H9 (cell line): ENCODE measurements around the gene LRRK1. TPM values are rescaled to one million over a fixed set of nuclear protein-coding genes. Genes with fewer than 3 reads are reported as not detected.

ENCODE experiments used
- DNase-seq: peaks from one replicate; pipeline ENCODE4 v3.0.0-alpha.2; 2017
- H2AFZ ChIP-seq: one replicate; pipeline ENCODE4 v1.6.1; 2013; ENCODE audit warnings: mild to moderate bottlenecking, low read length, control low read depth, moderate library complexity
- H2AK5ac ChIP-seq: 2 replicates; pipeline ENCODE4 v1.6.1; 2013; ENCODE audit warnings: low read length, control low read depth, mixed read lengths; ENCODE audit not compliant: insufficient read length
- H2BK120ac ChIP-seq: one replicate; pipeline ENCODE4 v1.6.1; 2013; ENCODE audit warnings: low read depth, mild to moderate bottlenecking, low read length, control low read depth, inconsistent platforms; ENCODE audit not compliant: poor library complexity, severe bottlenecking
- H2BK12ac ChIP-seq: 2 replicates; pipeline ENCODE4 v1.6.1; 2013; ENCODE audit warnings: low read length, control low read depth, mixed read lengths, low read depth; ENCODE audit not compliant: insufficient read length
- H2BK15ac ChIP-seq: 2 replicates; pipeline ENCODE4 v1.6.1; 2013; ENCODE audit warnings: low read depth, low read length, control low read depth
- H2BK20ac ChIP-seq: one replicate; pipeline ENCODE4 v1.6.1; 2013; ENCODE audit warnings: low read depth, mild to moderate bottlenecking, low read length, control low read depth, inconsistent platforms; ENCODE audit not compliant: poor library complexity, severe bottlenecking
- H2BK5ac ChIP-seq: 2 replicates; pipeline ENCODE4 v1.6.1; 2013; ENCODE audit warnings: low read length, control low read depth, mixed read lengths; ENCODE audit not compliant: insufficient read length
- H3K14ac ChIP-seq: 2 replicates; pipeline ENCODE4 v1.6.1; 2013; ENCODE audit warnings: low read length, control low read depth; ENCODE audit not compliant: insufficient read depth
- H3K18ac ChIP-seq: 2 replicates; pipeline ENCODE4 v1.6.1; 2013; ENCODE audit warnings: low read depth, mild to moderate bottlenecking, mixed read lengths, low read length, control low read depth; ENCODE audit not compliant: insufficient read length
- H3K23ac ChIP-seq: 2 replicates; pipeline ENCODE4 v1.6.1; 2013; ENCODE audit warnings: low read length, control low read depth, mixed read lengths, low read depth; ENCODE audit not compliant: insufficient read length
- H3K23me2 ChIP-seq: 2 replicates; pipeline ENCODE4 v1.6.1; 2013; ENCODE audit warnings: low read depth, mild to moderate bottlenecking, mixed read lengths, low read length, control low read depth; ENCODE audit not compliant: insufficient read length, poor library complexity, severe bottlenecking
- H3K27ac ChIP-seq: 2 replicates; pipeline ENCODE4 v1.5.1; 2013; ENCODE audit warnings: low read length, control low read depth, mixed read lengths, low read depth; ENCODE audit not compliant: insufficient read length
- H3K27me3 ChIP-seq: 2 replicates; pipeline ENCODE4 v1.6.1; 2013; ENCODE audit warnings: low read length, control low read depth, inconsistent platforms; ENCODE audit not compliant: insufficient read depth
- H3K4ac ChIP-seq: 2 replicates; pipeline ENCODE4 v1.6.1; 2013; ENCODE audit warnings: low read depth, mild to moderate bottlenecking, control low read depth, inconsistent platforms, low read length, moderate library complexity
- H3K4me1 ChIP-seq: 2 replicates; pipeline ENCODE4 v1.6.1; 2013; ENCODE audit warnings: low read length, control low read depth, inconsistent platforms; ENCODE audit not compliant: insufficient read depth
- H3K4me2 ChIP-seq: 2 replicates; pipeline ENCODE4 v1.6.1; 2013; ENCODE audit warnings: low read length, control low read depth, mixed read lengths; ENCODE audit not compliant: insufficient read length, insufficient read depth
- H3K56ac ChIP-seq: 2 replicates; pipeline ENCODE4 v1.6.1; 2013; ENCODE audit warnings: low read depth, mild to moderate bottlenecking, mixed read lengths, low read length, control low read depth; ENCODE audit not compliant: insufficient read length
- H3K79me1 ChIP-seq: 2 replicates; pipeline ENCODE4 v1.6.1; 2013; ENCODE audit warnings: low read depth, mild to moderate bottlenecking, moderate library complexity, low read length, control low read depth, inconsistent platforms; ENCODE audit not compliant: insufficient read depth, poor library complexity, severe bottlenecking
- H3K79me2 ChIP-seq: 2 replicates; pipeline ENCODE4 v1.6.1; 2013; ENCODE audit warnings: low read length, control low read depth, inconsistent platforms; ENCODE audit not compliant: insufficient read depth
- H3K9ac ChIP-seq: 2 replicates; pipeline ENCODE4 v1.6.1; 2013; ENCODE audit warnings: low read length, control low read depth, mixed read lengths; ENCODE audit not compliant: insufficient read length; ENCODE audit errors: extremely low read depth
- H3K9me3 ChIP-seq: one replicate; pipeline ENCODE4 v1.6.1; 2013; ENCODE audit warnings: low read depth, low read length, inconsistent platforms; ENCODE audit not compliant: control insufficient read depth
- H3T11ph ChIP-seq: one replicate; pipeline ENCODE4 v1.6.1; 2013; ENCODE audit warnings: mild to moderate bottlenecking, low read length, control low read depth, inconsistent platforms
- H4K20me1 ChIP-seq: one replicate; pipeline ENCODE4 v1.6.1; 2013; ENCODE audit not compliant: control insufficient read depth, insufficient read length, insufficient read depth
- H4K5ac ChIP-seq: 2 replicates; pipeline ENCODE4 v1.6.1; 2013; ENCODE audit warnings: low read depth, mild to moderate bottlenecking, mixed read lengths, low read length, control low read depth; ENCODE audit not compliant: insufficient read length
- H4K8ac ChIP-seq: replicated peaks from 2 replicates; pipeline ENCODE4 v1.6.1; 2013; ENCODE audit warnings: low read length, control low read depth, mixed read lengths, low read depth; ENCODE audit not compliant: insufficient read length
- H4K91ac ChIP-seq: 2 replicates; pipeline ENCODE4 v1.6.1; 2013; ENCODE audit warnings: low read depth, mild to moderate bottlenecking, moderate library complexity, mixed read lengths, low read length, control low read depth; ENCODE audit not compliant: insufficient read length
- H3K27ac Mint-ChIP-seq, 3 experiments: 2 replicates in 2 of 3; 3 replicates in 1 of 3; pipeline ENCODE4 v1.8.0; 2020 to 2021; ENCODE audit warnings: mixed read lengths in 3 of 3, mild to moderate bottlenecking in 1 of 3, moderate library complexity in 1 of 3
- H3K27me3 Mint-ChIP-seq: 2 replicates; pipeline ENCODE4 v1.8.0; 2021; ENCODE audit warnings: low read depth, mild to moderate bottlenecking, moderate library complexity, mixed read lengths
- H3K36me3 Mint-ChIP-seq, 3 experiments: 2 replicates in 2 of 3; 3 replicates in 1 of 3; pipeline ENCODE4 v1.8.0; 2020 to 2021; ENCODE audit warnings: low read depth in 3 of 3, mixed read lengths in 3 of 3; ENCODE audit not compliant: insufficient read depth in 1 of 3
- H3K4me1 Mint-ChIP-seq, 2 experiments: 2 replicates each; pipeline ENCODE4 v1.8.0; 2020; ENCODE audit warnings: mixed read lengths in 2 of 2
- H3K4me3 Mint-ChIP-seq, 2 experiments: 2 replicates in 1 of 2; 3 replicates in 1 of 2; pipeline ENCODE4 v1.8.0; 2020 to 2021; ENCODE audit warnings: mild to moderate bottlenecking in 2 of 2, mixed read lengths in 2 of 2, moderate library complexity in 1 of 2
- H3K9me3 Mint-ChIP-seq, 2 experiments: 2 replicates in 1 of 2; 3 replicates in 1 of 2; pipeline ENCODE4 v1.8.0; 2020; ENCODE audit warnings: mild to moderate bottlenecking in 2 of 2, mixed read lengths in 2 of 2, moderate library complexity in 1 of 2
- WGBS: extraction: QIAGEN DNeasy Blood & Tissue Kit; methylation state at CpG from one replicate; pipeline ENCODE4 v1.1.7; 2013; ENCODE audit warnings: missing lambda C conversion rate, low lambda C conversion rate, mixed read lengths; ENCODE audit not compliant: insufficient read length; ENCODE audit errors: extremely low coverage; 5-methylcytosine and 5-hydroxymethylcytosine counted together
- total RNA-seq: library from RNA; stranded (reverse); gene quantifications from 2 replicates; pipeline ENCODE4 v1.2.1, GENCODE V29; 2021
- TF ChIP-seq, protein P1 (sequence below): fragments of 200-600 bp; sonication (generic); conservative IDR thresholded peaks from 3 replicates; pipeline ENCODE4 v1.8.0; 2021; ENCODE audit warnings: antibody characterized with exemption, mild to moderate bottlenecking

LRRK1 gene
- total RNA-seq, 1 experiment from 2014 or later: 4.0 TPM

- no peak overlapping the region for H3K56ac ChIP-seq
- H3K23me2 ChIP-seq: no peaks in the 10 kb centered on the region
- H4K8ac ChIP-seq: no peak overlapping the region
- no peak overlapping the region for H3K4me2 ChIP-seq
- no peak overlapping the region for H4K5ac ChIP-seq
- H2BK120ac ChIP-seq: no peak overlapping the region
- no peak overlapping the region for H3K9ac ChIP-seq
- H3K79me1 ChIP-seq: no peaks in the 10 kb centered on the region
- H3K9me3 ChIP-seq: no peaks in the 10 kb centered on the region
- no peak overlapping the region for H3K27ac ChIP-seq
- no peaks in the 10 kb centered on the region for H3K79me2 ChIP-seq
- no peaks in the 10 kb centered on the region for H4K20me1 ChIP-seq
- no peaks in the 10 kb centered on the region for H3K27me3 ChIP-seq
- peak; percentile 16 for DNase-seq
- Mint-ChIP-seq H3K4me3 (no peak overlapping the region), H3K27ac (no peak overlapping the region), H3K9me3 (no peaks in the 10 kb centered on the region; a peak in 1 of 5 replicates), H3K4me1 (peaks cover 28 to 44% of the 10 kb centered on the region in 2 experiments), H3K27me3 (peaks cover 64% of the 10 kb centered on the region), H3K36me3 (no peaks in the 10 kb centered on the region)
- H2AK5ac ChIP-seq: no peak overlapping the region
- no peak overlapping the region for H2BK15ac ChIP-seq
- no peak overlapping the region for H2AFZ ChIP-seq
- TF ChIP-seq, protein P1, sequence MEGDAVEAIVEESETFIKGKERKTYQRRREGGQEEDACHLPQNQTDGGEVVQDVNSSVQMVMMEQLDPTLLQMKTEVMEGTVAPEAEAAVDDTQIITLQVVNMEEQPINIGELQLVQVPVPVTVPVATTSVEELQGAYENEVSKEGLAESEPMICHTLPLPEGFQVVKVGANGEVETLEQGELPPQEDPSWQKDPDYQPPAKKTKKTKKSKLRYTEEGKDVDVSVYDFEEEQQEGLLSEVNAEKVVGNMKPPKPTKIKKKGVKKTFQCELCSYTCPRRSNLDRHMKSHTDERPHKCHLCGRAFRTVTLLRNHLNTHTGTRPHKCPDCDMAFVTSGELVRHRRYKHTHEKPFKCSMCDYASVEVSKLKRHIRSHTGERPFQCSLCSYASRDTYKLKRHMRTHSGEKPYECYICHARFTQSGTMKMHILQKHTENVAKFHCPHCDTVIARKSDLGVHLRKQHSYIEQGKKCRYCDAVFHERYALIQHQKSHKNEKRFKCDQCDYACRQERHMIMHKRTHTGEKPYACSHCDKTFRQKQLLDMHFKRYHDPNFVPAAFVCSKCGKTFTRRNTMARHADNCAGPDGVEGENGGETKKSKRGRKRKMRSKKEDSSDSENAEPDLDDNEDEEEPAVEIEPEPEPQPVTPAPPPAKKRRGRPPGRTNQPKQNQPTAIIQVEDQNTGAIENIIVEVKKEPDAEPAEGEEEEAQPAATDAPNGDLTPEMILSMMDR: no peak
- no peak overlapping the region for H3K18ac ChIP-seq
- WGBS: no CpG with 5 or more reads among the region's 19 CpGs
- H2BK20ac ChIP-seq: no peak overlapping the region
- H4K91ac ChIP-seq: no peak overlapping the region
- H2BK5ac ChIP-seq: no peak overlapping the region
- H2BK12ac ChIP-seq: no peak overlapping the region
- no peak overlapping the region for H3K14ac ChIP-seq
- no peaks in the 10 kb centered on the region for H3K4me1 ChIP-seq
- no peak overlapping the region for H3K23ac ChIP-seq
- H3K4ac ChIP-seq: no peak overlapping the region
- no peak overlapping the region for H3T11ph ChIP-seq
Observed at GRCh38 chr15:101045835-101046691, 126.9 kb downstream of the LRRK1 start.
